HG02798 (cell line): ENCODE results near the gene CCSAP.

ENCODE experiments used
- ATAC-seq: cut with Tn5 transposase; IDR thresholded peaks from one replicate; pipeline ENCODE4 v1.9.1; 2021; ENCODE audit warnings: mild to moderate bottlenecking; ENCODE audit not compliant: unreplicated experiment, poor library complexity

Gene CCSAP

GRCh38 chr1:229365569-229365968, 22.7 kb upstream of the CCSAP start:
- no peak for ATAC-seq

- ATAC-seq: no peak
Observed at GRCh38 chr1:229364207-229365065, 21.6 kb upstream of the CCSAP start.

- ATAC-seq: no peak
Observed at GRCh38 chr1:229363723-229364122, 20.9 kb upstream of the CCSAP start.

- ATAC-seq: no peak
Observed at GRCh38 chr1:229360420-229360819, 17.6 kb upstream of the CCSAP start.

GRCh38 chr1:229355661-229356060, 12.8 kb upstream of the CCSAP start:
- no peak for ATAC-seq

- no peak for ATAC-seq
Observed at GRCh38 chr1:229354226-229354625, 11.4 kb upstream of the CCSAP start.

GRCh38 chr1:229352975-229353374, 10.1 kb upstream of the CCSAP start:
- no peak for ATAC-seq

- no peak for ATAC-seq
Observed at GRCh38 chr1:229349463-229350385, 6.9 kb upstream of the CCSAP start.

GRCh38 chr1:229347528-229347927, 4.7 kb upstream of the CCSAP start:
- ATAC-seq: no peak

GRCh38 chr1:229344937-229345684, 2.3 kb upstream of the CCSAP start:
- no peak for ATAC-seq

GRCh38 chr1:229344139-229344538, 1.3 kb upstream of the CCSAP start:
- no peak for ATAC-seq

- peak; percentile 85 for ATAC-seq
Observed at GRCh38 chr1:229341774-229342655, 832 bp downstream of the CCSAP start.

GRCh38 chr1:229340496-229340895, 2.4 kb downstream of the CCSAP start:
- no peak for ATAC-seq

GRCh38 chr1:229339520-229339919, 3.3 kb downstream of the CCSAP start:
- no peak for ATAC-seq

GRCh38 chr1:229339086-229339485, 3.8 kb downstream of the CCSAP start:
- ATAC-seq: no peak

- ATAC-seq: no peak
Observed at GRCh38 chr1:229336345-229336744, 6.5 kb downstream of the CCSAP start.

GRCh38 chr1:229334716-229335115, 8.1 kb downstream of the CCSAP start:
- no peak for ATAC-seq

- ATAC-seq: no peak
Observed at GRCh38 chr1:229334269-229334668, 8.6 kb downstream of the CCSAP start.

- ATAC-seq: no peak
Observed at GRCh38 chr1:229328598-229329362, 14.1 kb downstream of the CCSAP start.
